Uterus (tissue), 4 donors: ENCODE data around the gene CORIN. TPM values are rescaled to one million over a fixed set of nuclear protein-coding genes. Genes with fewer than 3 reads are reported as not detected.

Experiments used
- DNase-seq, 2 donors: peaks; one replicate each; pipeline ENCODE4 v3.0.0-alpha.2; 2019 to 2020
- H3K27ac ChIP-seq, 2 donors: fragments of 200-600 bp; sonication (generic); 1 replicate in 1 of 2; 2 replicates in 1 of 2; pipeline ENCODE4 v1.5.1; 2016 to 2018
- H3K27me3 ChIP-seq, 2 donors: fragments of 200-600 bp; sonication (generic); one replicate each; pipeline ENCODE4 v1.5.1; 2018 to 2019; ENCODE audit warnings: control low read depth in 1 of 2
- H3K36me3 ChIP-seq, 2 donors: fragments of 200-600 bp; sonication (generic); one replicate each; pipeline ENCODE4 v1.5.1; 2019; ENCODE audit warnings: control low read depth in 1 of 2
- H3K4me1 ChIP-seq, 2 donors: fragments of 200-600 bp; sonication (generic); one replicate each; pipeline ENCODE4 v1.5.1; 2018 to 2019; ENCODE audit warnings: control low read depth in 1 of 2
- H3K4me3 ChIP-seq, 2 donors: fragments of 200-600 bp; sonication (generic); 1 replicate in 1 of 2; 2 replicates in 1 of 2; pipeline ENCODE4 v1.5.1; 2018 to 2019; ENCODE audit warnings: mild to moderate bottlenecking in 1 of 2
- H3K9me3 ChIP-seq, 2 donors: fragments of 200-600 bp; sonication (generic); one replicate each; pipeline ENCODE4 v1.5.1; 2019; ENCODE audit warnings: control low read depth in 1 of 2
- POLR2A ChIP-seq, 2 donors: fragments of 450-650 bp; IDR thresholded peaks; one replicate each; pipeline ENCODE4 v1.6.1; 2016; ENCODE audit warnings: antibody characterized with exemption in 2 of 2, mild to moderate bottlenecking in 1 of 2, moderate library complexity in 1 of 2
- intact Hi-C: fragments of 100-400 bp; cut with DNase I; formaldehyde crosslinking; loops from one replicate; pipeline ENCODE4 v1.15.1; 2023; ENCODE audit warnings: low total_unique reads
- total RNA-seq, 4 donors: library from RNA; depleted of rRNA in 3 of 4; stranded (reverse); fragments of >200 nt in 3 of 4; gene quantifications; one replicate each; pipeline versions ENCODE4 v1.1.0 to v1.2.4, GENCODE V29; 2014 to 2023
- TF ChIP-seq, protein P1 (sequence below), 4 experiments: fragments of 200-600 bp in 2 of 4; fragments of 450-650 bp in 2 of 4; sonication (generic) in 2 of 4; IDR thresholded peaks; one replicate each; pipeline ENCODE4 v1.5.1; 2016 to 2019; ENCODE audit warnings: antibody characterized with exemption in 4 of 4, mild to moderate bottlenecking in 2 of 4, moderate library complexity in 1 of 4
- donor health status: DM: yes; HTN: yes; CAD: no.

CORIN gene
- total RNA-seq, result 1 to 10 TPM; 4.8 to 8.5 (median 6.4) TPM

- no peaks in the 10 kb centered on the region for H3K9me3 ChIP-seq
- intact Hi-C loops, result no loop called here
Observed at GRCh38 chr4:47837908-47838294, at the start of gene CORIN. CORIN (minus strand) TSS chr4:47838067; CDS start chr4:47837949, 118 bp downstream.

DNA sequence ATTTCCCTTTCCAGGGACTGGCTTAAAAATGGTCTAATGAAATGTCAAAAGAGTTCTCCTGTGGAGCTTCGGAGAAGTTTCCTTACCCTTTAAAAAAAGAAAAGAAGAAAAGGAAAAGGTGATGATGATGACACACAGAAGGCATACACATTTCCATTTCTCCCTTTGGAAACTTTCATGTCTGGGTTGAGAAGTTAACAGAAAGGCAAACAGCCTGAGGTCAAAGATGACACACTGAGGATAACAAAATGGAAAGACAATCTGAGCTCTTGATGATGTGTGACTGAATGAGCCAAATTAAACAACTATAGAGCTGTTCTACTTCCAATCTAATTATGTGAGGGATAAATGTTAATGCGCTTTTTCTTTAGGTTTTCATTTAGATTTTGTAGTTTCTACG, 44.4 kb upstream of the CORIN start:
- no peaks in the 10 kb centered on the region for H3K36me3 ChIP-seq
- no peak for DNase-seq
- H3K27ac ChIP-seq, result no peak overlapping the region
- no peak overlapping the region for H3K4me3 ChIP-seq
- no peak for TF ChIP-seq POLR2A (IDR thresholded peaks at IDR 0.05)
- TF ChIP-seq, protein P1, sequence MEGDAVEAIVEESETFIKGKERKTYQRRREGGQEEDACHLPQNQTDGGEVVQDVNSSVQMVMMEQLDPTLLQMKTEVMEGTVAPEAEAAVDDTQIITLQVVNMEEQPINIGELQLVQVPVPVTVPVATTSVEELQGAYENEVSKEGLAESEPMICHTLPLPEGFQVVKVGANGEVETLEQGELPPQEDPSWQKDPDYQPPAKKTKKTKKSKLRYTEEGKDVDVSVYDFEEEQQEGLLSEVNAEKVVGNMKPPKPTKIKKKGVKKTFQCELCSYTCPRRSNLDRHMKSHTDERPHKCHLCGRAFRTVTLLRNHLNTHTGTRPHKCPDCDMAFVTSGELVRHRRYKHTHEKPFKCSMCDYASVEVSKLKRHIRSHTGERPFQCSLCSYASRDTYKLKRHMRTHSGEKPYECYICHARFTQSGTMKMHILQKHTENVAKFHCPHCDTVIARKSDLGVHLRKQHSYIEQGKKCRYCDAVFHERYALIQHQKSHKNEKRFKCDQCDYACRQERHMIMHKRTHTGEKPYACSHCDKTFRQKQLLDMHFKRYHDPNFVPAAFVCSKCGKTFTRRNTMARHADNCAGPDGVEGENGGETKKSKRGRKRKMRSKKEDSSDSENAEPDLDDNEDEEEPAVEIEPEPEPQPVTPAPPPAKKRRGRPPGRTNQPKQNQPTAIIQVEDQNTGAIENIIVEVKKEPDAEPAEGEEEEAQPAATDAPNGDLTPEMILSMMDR (IDR thresholded peaks at IDR 0.05), result no peak
- no peaks in the 10 kb centered on the region for H3K9me3 ChIP-seq
- intact Hi-C loops, result no loop called here
- no peaks in the 10 kb centered on the region for H3K27me3 ChIP-seq
- H3K4me1 ChIP-seq, result no peaks in the 10 kb centered on the region

More at GRCh38 chr4:47837908-47838294, at the start of gene CORIN:
- peak in 1 of 2 donors; percentile 17 for DNase-seq
- H3K27me3 ChIP-seq, result no peaks in the 10 kb centered on the region
- peak within 1 kb of the TSS; percentile 47 to 49 for H3K4me3 ChIP-seq
- no peaks in the 10 kb centered on the region for H3K4me1 ChIP-seq
- TF ChIP-seq POLR2A (IDR thresholded peaks at IDR 0.05), result no peak
- TF ChIP-seq, protein P1 (IDR thresholded peaks at IDR 0.05), result no peak
- peak within 1 kb of the TSS; percentile 58 to 60 for H3K27ac ChIP-seq
- no peaks in the 10 kb centered on the region for H3K36me3 ChIP-seq

GRCh38 chr4:47879458-47879857, 41.6 kb upstream of the CORIN start:
- intact Hi-C loops, result no loop called here
- Histone ChIP-seq H3K4me1 (no peaks in the 10 kb centered on the region), H3K27me3 (no peaks in the 10 kb centered on the region), H3K36me3 (no peaks in the 10 kb centered on the region), H3K9me3 (no peaks in the 10 kb centered on the region), H3K4me3 (no peak overlapping the region), H3K27ac (no peak overlapping the region)
- TF ChIP-seq, protein P1 (IDR thresholded peaks at IDR 0.05), result no peak
- TF ChIP-seq POLR2A (IDR thresholded peaks at IDR 0.05), result no peak
- no peak for DNase-seq

GRCh38 chr4:47876784-47877546, 39.1 kb upstream of the CORIN start:
- Histone ChIP-seq H3K4me3 (no peak overlapping the region), H3K27me3 (no peaks in the 10 kb centered on the region), H3K27ac (no peak overlapping the region), H3K36me3 (no peaks in the 10 kb centered on the region), H3K4me1 (no peaks in the 10 kb centered on the region), H3K9me3 (peaks cover 0 to 7% of the 10 kb centered on the region in 2 donors)
- no peak for TF ChIP-seq POLR2A (IDR thresholded peaks at IDR 0.05)
- TF ChIP-seq, protein P1 (IDR thresholded peaks at IDR 0.05), result no peak
- no peak for DNase-seq
- intact Hi-C loops, result no loop called here

GRCh38 chr4:47876310-47876709, 38.4 kb upstream of the CORIN start:
- DNase-seq, result no peak
- intact Hi-C loops, result no loop called here
- Histone ChIP-seq H3K36me3 (no peaks in the 10 kb centered on the region), H3K27me3 (no peaks in the 10 kb centered on the region), H3K27ac (no peak overlapping the region), H3K4me1 (no peaks in the 10 kb centered on the region), H3K4me3 (no peak overlapping the region), H3K9me3 (peaks cover 0 to 7% of the 10 kb centered on the region in 2 donors)
- TF ChIP-seq, protein P1 (IDR thresholded peaks at IDR 0.05), result no peak
- no peak for TF ChIP-seq POLR2A (IDR thresholded peaks at IDR 0.05)
